Esophagus muscularis mucosa (tissue), 4 donors: Measurements from ENCODE around the gene MOG. TPM values are rescaled to one million over a fixed set of nuclear protein-coding genes. Genes with fewer than 3 reads are reported as not detected.
A peak's percentile ranks its signal among the peaks of the same experiment; 100 is the strongest.

Experiments used
- DNase-seq: peaks from one replicate; pipeline ENCODE4 v3.0.0-alpha.2; 2017; ENCODE audit errors: extremely low spot score
- H3K27ac ChIP-seq, 4 donors: fragments of 200-600 bp; sonication (generic); replicated peaks in 1 of 4; 1 replicate in 3 of 4; 2 replicates in 1 of 4; pipeline ENCODE4 v1.5.1; 2016 to 2019; ENCODE audit warnings: mild to moderate bottlenecking in 1 of 4
- H3K27me3 ChIP-seq, 4 donors: fragments of 200-600 bp; sonication (generic); one replicate each; pipeline versions ENCODE4 v1.5.1 to v1.6.0; 2016 to 2019
- H3K36me3 ChIP-seq, 4 donors: fragments of 200-600 bp; sonication (generic); one replicate each; pipeline ENCODE4 v1.5.1; 2016 to 2019
- H3K4me1 ChIP-seq, 4 donors: fragments of 200-600 bp; sonication (generic); one replicate each; pipeline ENCODE4 v1.5.1; 2016 to 2019
- H3K4me3 ChIP-seq, 4 donors: fragments of 200-600 bp; sonication (generic); 1 replicate in 2 of 4; 2 replicates in 2 of 4; pipeline ENCODE4 v1.5.1; 2016 to 2019; ENCODE audit warnings: mild to moderate bottlenecking in 4 of 4, moderate library complexity in 1 of 4
- H3K9me3 ChIP-seq, 4 donors: fragments of 200-600 bp; sonication (generic); 1 replicate in 3 of 4; 2 replicates in 1 of 4; pipeline ENCODE4 v1.5.1; 2016 to 2019
- CTCF ChIP-seq, 3 experiments: fragments of 200-600 bp in 2 of 3; fragments of 450-650 bp in 1 of 3; sonication (generic) in 2 of 3; IDR thresholded peaks; one replicate each; pipeline ENCODE4 v1.5.1; 2017 to 2019; ENCODE audit warnings: antibody characterized with exemption in 3 of 3, mild to moderate bottlenecking in 2 of 3, moderate library complexity in 1 of 3
- EP300 ChIP-seq: sonication (generic); formaldehyde crosslinking; IDR thresholded peaks from one replicate; pipeline ENCODE4 v1.6.1; 2017; ENCODE audit warnings: antibody characterized with exemption
- POLR2A ChIP-seq: fragments of 450-650 bp; IDR thresholded peaks from one replicate; pipeline ENCODE4 v1.6.1; 2017; ENCODE audit warnings: antibody characterized with exemption, moderate library complexity, mild to moderate bottlenecking, low read depth
- POLR2AphosphoS5 ChIP-seq, 2 donors: sonication (generic); formaldehyde crosslinking; IDR thresholded peaks; one replicate each; pipeline ENCODE4 v1.6.1; 2017; ENCODE audit warnings: antibody characterized with exemption in 2 of 2
- WGBS: methylation state at CpG from one replicate; pipeline ENCODE4 v1.1.5; 2018; 5-methylcytosine and 5-hydroxymethylcytosine counted together
- intact Hi-C: fragments of 100-400 bp; cut with DNase I; formaldehyde crosslinking; loops from one replicate; pipeline ENCODE4 v1.15.1; 2023
- total RNA-seq, 4 donors: library from RNA; depleted of rRNA; stranded (reverse); fragments of >200 nt; gene quantifications; one replicate each; pipeline versions ENCODE4 v1.1.0 to v1.2.1, GENCODE V29; 2016

The MOG gene
- total RNA-seq, 4 donors from 2014 or later, result not detected

- H3K36me3 ChIP-seq, result peaks cover 0 to 7% (median 0%) of the 10 kb centered on the region in 4 donors
- H3K27me3 ChIP-seq, result peaks cover 0 to 4% (median 0%) of the 10 kb centered on the region in 4 donors
- 61% methylated on average over 2 of the region's 2 CpGs for WGBS
- no peak for DNase-seq
- H3K4me3 ChIP-seq, result no peak overlapping the region
- TF ChIP-seq POLR2AphosphoS5 (IDR thresholded peaks at IDR 0.05) (no peak), EP300 (no peak), POLR2A (no peak), CTCF (IDR thresholded peaks at IDR 0.05) (no peak)
- intact Hi-C loops, result no loop called here
- no peaks in the 10 kb centered on the region for H3K9me3 ChIP-seq
- H3K27ac ChIP-seq, result no peak overlapping the region
- peaks cover 32 to 59% (median 51%) of the 10 kb centered on the region in 4 donors for H3K4me1 ChIP-seq
Measured at GRCh38 chr6:29629571-29629970, 27.3 kb upstream of the MOG start.

- 85% methylated on average over 9 of the region's 9 CpGs for WGBS
- H3K27me3 ChIP-seq, result peaks cover 0 to 4% (median 0%) of the 10 kb centered on the region in 4 donors
- peaks cover 32 to 59% (median 51%) of the 10 kb centered on the region in 4 donors for H3K4me1 ChIP-seq
- H3K36me3 ChIP-seq, result peaks cover 0 to 7% (median 0%) of the 10 kb centered on the region in 4 donors
- H3K4me3 ChIP-seq, result no peak overlapping the region
- no peak for DNase-seq
- H3K27ac ChIP-seq, result no peak overlapping the region
- intact Hi-C loops, result no loop called here
- H3K9me3 ChIP-seq, result no peaks in the 10 kb centered on the region
- TF ChIP-seq CTCF (IDR thresholded peaks at IDR 0.05) (no peak), EP300 (no peak), POLR2AphosphoS5 (IDR thresholded peaks at IDR 0.05) (no peak)
Measured at GRCh38 chr6:29630315-29630714, 26.6 kb upstream of the MOG start.

GRCh38 chr6:29631209-29631810, 25.6 kb upstream of the MOG start:
- H3K27ac ChIP-seq, result peak overlapping the region in 2 of 4 donors; percentile 82 to 93
- WGBS, result 74% methylated on average over 14 of the region's 14 CpGs

GRCh38 chr6:29631860-29632731, 24.8 kb upstream of the MOG start:
- TF ChIP-seq CTCF (IDR thresholded peaks at IDR 0.05) (no peak), EP300 (no peak), POLR2A (no peak), POLR2AphosphoS5 (IDR thresholded peaks at IDR 0.05) (no peak)
- no peaks in the 10 kb centered on the region for H3K9me3 ChIP-seq
- peaks cover 0 to 7% (median 0%) of the 10 kb centered on the region in 4 donors for H3K36me3 ChIP-seq
- DNase-seq, result no peak
- intact Hi-C loops, result no loop called here
- peak overlapping the region; percentile 82 to 93 (median 91) for H3K27ac ChIP-seq
- H3K27me3 ChIP-seq, result peaks cover 0 to 4% (median 0%) of the 10 kb centered on the region in 4 donors
- H3K4me1 ChIP-seq, result peaks cover 32 to 58% (median 45%) of the 10 kb centered on the region in 4 donors
- WGBS, result 3% methylated on average over 33 of the region's 53 CpGs
- peak overlapping the region; percentile 73 to 96 (median 86) for H3K4me3 ChIP-seq

More at GRCh38 chr6:29631209-29631810, 25.6 kb upstream of the MOG start:
- intact Hi-C loops, result no loop called here
- TF ChIP-seq EP300, result no peak
- TF ChIP-seq CTCF (IDR thresholded peaks at IDR 0.05), result no peak
- no peak for TF ChIP-seq POLR2A
- no peak for TF ChIP-seq POLR2AphosphoS5 (IDR thresholded peaks at IDR 0.05)
- DNase-seq, result no peak
- H3K27me3 ChIP-seq, result peaks cover 0 to 4% (median 0%) of the 10 kb centered on the region in 4 donors
- H3K4me1 ChIP-seq, result peaks cover 32 to 59% (median 50%) of the 10 kb centered on the region in 4 donors
- peak overlapping the region; percentile 26 to 90 (median 77) for H3K4me3 ChIP-seq
- H3K36me3 ChIP-seq, result peaks cover 0 to 7% (median 0%) of the 10 kb centered on the region in 4 donors
- no peaks in the 10 kb centered on the region for H3K9me3 ChIP-seq
